NCI-H748 (cell line): Measurements from ENCODE around the gene FOXA2.

ENCODE experiments used
- DNase-seq: peaks from one replicate; lab custom pipeline; 2025; ENCODE audit not compliant: unreplicated experiment; lab: John Stamatoyannopoulos, UW

The FOXA2 gene

GRCh38 chr20:22542427-22542826 lies 41.9 kb downstream of the FOXA2 start:
- no peak for DNase-seq

DNA sequence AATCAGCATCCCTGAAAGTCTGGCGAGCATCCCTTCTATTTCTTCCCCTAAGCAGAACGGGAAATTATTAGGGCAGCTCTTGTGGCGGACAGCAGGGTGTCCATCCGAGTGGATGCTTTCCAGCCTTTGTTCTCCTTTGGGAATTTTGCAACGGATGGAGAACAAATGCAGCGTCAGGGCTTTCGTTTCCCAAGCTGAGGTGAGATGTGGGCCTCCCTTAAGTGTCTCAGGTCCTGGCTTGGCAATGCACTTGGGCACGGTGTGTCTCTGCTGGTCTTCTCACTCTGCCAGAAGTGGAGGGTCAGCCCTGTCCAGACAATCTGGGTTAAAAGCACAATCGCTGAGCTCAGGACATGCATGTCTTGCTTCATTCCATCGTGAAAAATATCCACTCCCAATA lies 43.5 kb downstream of the FOXA2 start:
- DNase-seq = no peak

DNA sequence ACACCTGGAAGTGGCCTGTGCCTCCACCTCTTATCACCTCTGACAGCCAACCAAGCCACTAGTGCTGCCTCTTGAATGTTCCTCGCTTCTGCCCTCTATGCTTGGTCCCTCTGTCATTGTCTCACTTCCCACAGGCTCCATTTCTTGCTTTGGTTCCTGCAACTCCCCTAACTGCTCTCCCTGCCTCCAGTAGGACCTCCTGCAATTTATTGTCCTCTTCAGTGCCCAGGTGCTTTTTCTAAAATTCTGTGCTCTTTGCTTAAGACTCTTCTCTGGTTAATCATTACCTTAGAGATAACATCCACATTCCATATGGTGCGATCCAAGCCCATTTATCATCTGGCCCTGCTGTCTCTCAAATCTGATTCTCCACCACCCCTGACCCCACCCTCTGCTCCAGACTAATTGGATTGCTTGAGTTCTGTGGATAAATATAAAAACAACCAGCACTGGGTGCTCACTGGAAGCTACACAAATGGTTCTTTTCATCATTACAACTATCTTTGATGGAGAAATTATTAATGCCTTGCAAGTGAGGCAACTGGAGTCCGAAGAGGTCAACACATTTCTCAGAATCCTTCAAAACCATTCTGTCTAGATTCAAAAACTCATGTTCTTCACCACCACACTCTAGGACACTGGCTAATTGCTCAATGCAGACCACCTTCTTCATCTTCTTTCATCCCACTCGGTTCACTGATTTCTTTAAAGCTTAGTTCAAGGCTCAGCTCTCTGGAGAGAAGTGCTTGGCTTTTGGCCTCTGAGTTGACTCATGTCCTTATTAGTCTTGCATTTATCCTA lies 47.2 kb downstream of the FOXA2 start:
- DNase-seq = no peak

DNA sequence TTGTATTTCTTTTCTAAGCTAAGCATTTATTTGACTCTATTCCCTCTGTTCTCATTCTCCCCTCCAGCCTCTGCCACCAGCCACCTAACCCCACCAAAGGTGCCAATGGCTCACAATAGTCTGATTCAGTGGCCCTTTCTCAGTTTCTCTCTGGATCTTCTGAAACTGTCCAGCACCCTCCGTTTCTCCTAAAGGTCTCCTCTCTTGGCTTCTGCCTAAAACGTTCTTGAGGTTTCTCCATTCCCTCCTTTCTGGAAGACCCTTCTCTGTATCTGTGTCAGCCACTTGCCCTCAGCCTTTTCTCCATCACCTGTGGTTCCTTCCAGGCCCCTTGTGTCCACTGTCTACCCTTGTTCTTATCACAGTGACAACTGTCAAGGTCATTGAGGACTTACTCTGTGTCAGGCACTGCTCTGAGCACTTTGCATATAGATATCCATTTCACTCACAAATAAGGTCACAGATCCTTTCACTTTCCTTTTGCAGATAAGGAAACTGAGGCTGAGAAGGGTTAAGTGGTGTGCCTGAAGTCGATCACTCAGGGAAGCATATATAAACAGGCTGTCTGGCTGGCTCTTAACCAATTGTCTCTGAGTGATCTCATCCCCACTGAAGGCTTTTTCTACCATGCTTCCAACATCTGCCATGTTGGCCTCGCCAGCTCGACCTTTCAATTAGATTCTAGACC lies 48.1 kb downstream of the FOXA2 start:
- no peak for DNase-seq

DNA sequence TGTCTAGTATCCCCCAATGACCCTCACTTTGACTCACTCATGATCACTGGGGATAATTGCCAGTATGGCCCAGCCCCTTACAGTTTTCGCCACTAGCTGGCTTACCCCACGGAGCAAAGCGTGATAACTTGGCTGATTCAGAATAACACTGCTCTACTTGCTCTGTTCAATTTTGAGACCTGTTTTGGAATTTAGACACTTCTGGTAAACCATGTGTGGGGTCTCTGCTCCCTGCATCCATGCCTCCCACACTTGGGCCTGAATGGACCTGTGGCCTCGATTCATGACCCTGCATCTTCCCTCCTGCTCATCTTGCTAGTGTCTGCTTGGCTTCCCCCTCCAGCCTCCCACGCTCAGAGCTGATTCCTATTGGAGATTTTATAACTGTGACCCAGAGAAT lies 48.9 kb downstream of the FOXA2 start:
- no peak for DNase-seq

DNA sequence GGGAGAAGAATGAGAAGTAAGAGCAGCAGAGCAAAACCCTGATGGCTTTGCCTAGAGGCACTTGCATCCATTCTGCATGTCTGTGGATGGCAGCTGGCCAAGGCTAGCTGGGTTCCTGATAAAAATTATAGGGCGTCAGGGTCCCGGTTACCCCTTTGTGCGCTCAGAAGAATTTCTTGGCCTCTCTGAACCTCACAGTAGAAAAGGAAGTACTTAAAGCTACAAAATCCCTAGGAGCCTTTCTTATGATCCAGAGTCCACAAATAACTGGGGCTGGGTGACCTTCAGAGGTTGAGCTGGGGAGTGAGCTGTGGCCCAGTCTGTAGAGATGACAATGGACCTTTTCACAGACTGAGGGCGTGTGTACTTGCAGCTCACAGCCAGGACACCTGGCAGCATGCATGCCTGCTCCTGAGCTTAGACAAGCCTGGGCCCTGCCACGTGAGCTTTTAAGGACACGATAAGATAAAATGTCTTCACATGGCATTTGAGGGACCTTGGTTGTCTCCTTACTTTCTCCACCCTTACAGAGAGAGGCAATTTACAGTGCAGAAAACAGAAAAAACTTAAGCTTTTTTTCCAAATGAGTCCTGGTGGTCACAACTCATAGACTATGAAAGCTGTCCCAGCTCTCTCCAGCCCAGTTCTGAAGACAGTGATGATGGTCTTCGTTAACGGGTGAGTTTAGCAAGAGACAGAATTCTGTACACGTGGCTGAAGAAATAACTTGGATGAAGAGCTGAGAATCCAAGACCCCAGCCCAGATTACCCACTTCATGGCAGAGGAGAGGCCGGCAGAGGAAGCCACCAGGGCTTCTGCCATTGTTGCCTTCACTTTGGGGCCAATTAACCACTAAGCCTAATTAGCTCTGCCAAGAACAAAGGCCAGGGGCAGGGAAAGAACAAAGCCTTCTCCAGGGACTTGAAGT lies 50.3 kb downstream of the FOXA2 start:
- DNase-seq = no peak

DNA sequence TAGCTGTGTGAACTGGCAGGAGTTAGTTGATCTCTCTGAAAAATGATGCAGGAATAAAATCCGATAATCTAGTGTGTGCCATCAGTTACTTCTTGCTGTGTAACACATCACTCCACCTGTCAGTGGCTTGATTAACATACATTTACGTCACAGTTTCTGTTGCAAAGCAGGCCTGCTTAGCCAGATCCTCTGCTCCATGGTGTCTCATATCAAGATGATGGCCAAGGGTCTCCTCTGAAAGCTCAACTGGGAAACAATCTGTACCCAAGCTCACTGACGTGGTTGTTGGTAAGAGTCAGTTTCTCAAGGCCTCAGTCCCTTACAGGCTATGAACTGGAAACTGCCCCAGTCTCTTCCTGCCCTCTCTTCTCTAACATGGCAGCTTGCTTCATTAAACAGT lies 51.8 kb downstream of the FOXA2 start:
- no peak for DNase-seq

DNA sequence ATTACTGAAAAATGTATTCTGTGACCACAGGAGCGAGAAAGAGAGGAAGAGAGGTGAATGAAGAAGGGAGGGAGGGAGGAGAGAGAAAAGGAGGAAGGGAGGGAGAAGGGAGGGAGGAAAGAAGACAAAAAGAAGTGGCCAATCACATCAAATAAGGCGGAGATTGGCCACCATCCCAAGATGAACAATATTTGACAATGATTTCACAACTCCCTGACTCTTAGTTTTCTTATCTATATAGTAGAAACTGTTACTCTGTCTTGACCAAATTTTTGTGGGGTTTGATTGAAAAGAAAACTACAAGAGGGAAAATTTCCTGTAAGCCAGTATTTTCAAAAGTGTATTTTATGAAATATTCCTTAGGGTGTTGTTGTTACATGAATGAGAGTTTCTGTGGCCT lies 52.6 kb downstream of the FOXA2 start:
- DNase-seq = no peak

DNA sequence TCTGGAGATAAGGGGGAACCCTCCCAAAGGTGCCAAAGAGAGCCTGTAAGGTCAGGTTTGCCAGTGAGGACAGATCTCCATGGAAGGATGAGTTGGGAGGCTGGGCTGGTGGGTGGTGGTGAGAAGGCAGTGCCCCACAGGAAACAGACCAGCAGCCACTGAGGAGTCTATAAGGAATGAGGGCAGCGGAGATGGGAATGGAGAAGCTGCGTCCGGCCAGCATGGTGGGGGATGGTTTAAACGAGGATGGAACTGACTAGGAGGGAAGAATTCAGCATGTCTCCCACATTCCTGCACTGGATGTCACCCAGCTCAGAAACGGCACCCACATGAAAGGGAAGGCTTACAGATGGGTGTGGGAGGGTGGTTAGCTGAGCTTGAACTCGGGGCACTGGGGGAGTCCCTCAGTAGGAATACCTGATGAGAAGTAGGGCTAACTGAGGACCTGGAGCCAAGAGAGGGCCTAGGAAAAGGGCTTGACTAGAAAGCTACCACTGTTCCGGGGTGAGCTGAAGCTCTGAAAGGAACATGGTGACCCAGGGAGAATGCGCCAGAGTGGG lies 53.2 kb downstream of the FOXA2 start:
- no peak for DNase-seq
